WTC11 (cell line): ENCODE results near the gene MSI2. TPM values are rescaled to one million over a fixed set of nuclear protein-coding genes. Genes with fewer than 3 reads are reported as not detected.

Experiments used
- ATAC-seq: fragments of 200-7000 bp; cut with Tn5 transposase; 2 replicates; pipeline ENCODE4 v1.10.0; 2021; ENCODE audit warnings: mild to moderate bottlenecking, moderate library complexity
- CTCF ChIA-PET: fragments of 300-600 bp; sonication (Branson Sonifier 250); formaldehyde crosslinking; loops from one replicate; lab custom pipeline; 2021; ENCODE audit warnings: antibody characterized with exemption; lab: Charles Lee
- POLR2A ChIA-PET: fragments of 350-600 bp; sonication (Branson Sonifier 250); formaldehyde crosslinking; loops from one replicate; lab custom pipeline; 2021; ENCODE audit warnings: antibody characterized with exemption; lab: Charles Lee
- DNase-seq: peaks from one replicate; pipeline ENCODE4 v3.0.0; 2021; ENCODE audit warnings: low spot score
- H3K27ac Mint-ChIP-seq: 2 replicates; pipeline ENCODE4 v1.8.0; 2021; ENCODE audit warnings: mixed read lengths
- H3K27me3 Mint-ChIP-seq: 2 replicates; pipeline ENCODE4 v1.8.0; 2021; ENCODE audit warnings: low read depth, mild to moderate bottlenecking, moderate library complexity, mixed read lengths
- H3K36me3 Mint-ChIP-seq: 2 replicates; pipeline ENCODE4 v1.8.0; 2021; ENCODE audit warnings: mixed read lengths
- H3K4me1 Mint-ChIP-seq: 2 replicates; pipeline ENCODE4 v1.8.0; 2022; ENCODE audit warnings: mixed read lengths
- H3K4me3 Mint-ChIP-seq: 2 replicates; pipeline ENCODE4 v1.8.0; 2021; ENCODE audit warnings: mild to moderate bottlenecking, moderate library complexity, mixed read lengths
- H3K9me3 Mint-ChIP-seq: 2 replicates; pipeline ENCODE4 v1.8.0; 2021; ENCODE audit warnings: mixed read lengths
- EMX1 ChIP-seq: fragments of 250-450 bp; sonication (Bioruptor Pico); IDR thresholded peaks from 2 replicates; pipeline ENCODE4 v1.8.0; 2021; ENCODE audit warnings: mild to moderate bottlenecking
- FOXK1 ChIP-seq: sonication (generic); formaldehyde crosslinking; IDR thresholded peaks from 2 replicates; pipeline ENCODE4 v1.8.0; 2022; ENCODE audit warnings: mild to moderate bottlenecking, moderate library complexity, missing genetic modification reagents
- FOXP1 ChIP-seq: sonication (generic); formaldehyde crosslinking; IDR thresholded peaks from 2 replicates; pipeline ENCODE4 v1.8.0; 2022; ENCODE audit warnings: missing genetic modification reagents, mild to moderate bottlenecking, moderate library complexity, borderline replicate concordance
- FOXP4 ChIP-seq: sonication (generic); formaldehyde crosslinking; IDR thresholded peaks from 2 replicates; pipeline ENCODE4 v1.8.0; 2022; ENCODE audit warnings: mild to moderate bottlenecking, missing genetic modification reagents
- GRHL2 ChIP-seq: fragments of 250-450 bp; sonication (Bioruptor Pico); IDR thresholded peaks from 2 replicates; pipeline ENCODE4 v1.8.0; 2022; ENCODE audit warnings: mild to moderate bottlenecking, moderate library complexity; ENCODE audit not compliant: insufficient replicate concordance, severe bottlenecking
- HMGA2 ChIP-seq: fragments of 250-450 bp; sonication (Bioruptor Pico); IDR thresholded peaks from 2 replicates; pipeline ENCODE4 v1.4.0; 2021; ENCODE audit warnings: mild to moderate bottlenecking, moderate library complexity
- MYBL2 ChIP-seq: sonication (generic); formaldehyde crosslinking; IDR thresholded peaks from 2 replicates; pipeline ENCODE4 v1.8.1; 2023; ENCODE audit warnings: mild to moderate bottlenecking, moderate library complexity, missing genetic modification reagents
- NFYB ChIP-seq: sonication (generic); formaldehyde crosslinking; conservative IDR thresholded peaks from 2 replicates; pipeline ENCODE4 v1.8.0; 2022; ENCODE audit warnings: low read depth, missing genetic modification reagents
- NR2C2 ChIP-seq: sonication (generic); formaldehyde crosslinking; IDR thresholded peaks from 2 replicates; pipeline ENCODE4 v1.8.0; 2022; ENCODE audit warnings: mild to moderate bottlenecking, missing genetic modification reagents
- PREB ChIP-seq: sonication (generic); formaldehyde crosslinking; IDR thresholded peaks from 2 replicates; pipeline ENCODE4 v1.8.1; 2022; ENCODE audit warnings: mild to moderate bottlenecking, missing genetic modification reagents, moderate library complexity, borderline replicate concordance
- TEAD4 ChIP-seq: sonication (generic); formaldehyde crosslinking; IDR thresholded peaks from 2 replicates; pipeline ENCODE4 v1.8.0; 2022; ENCODE audit warnings: mild to moderate bottlenecking, missing genetic modification reagents
- TP53 ChIP-seq: sonication (generic); formaldehyde crosslinking; IDR thresholded peaks from 2 replicates; pipeline ENCODE4 v1.8.1; 2023; ENCODE audit warnings: mild to moderate bottlenecking, missing genetic modification reagents
- ZNF232 ChIP-seq: sonication (generic); formaldehyde crosslinking; IDR thresholded peaks from 2 replicates; pipeline ENCODE4 v1.8.0; 2022; ENCODE audit warnings: mild to moderate bottlenecking, missing genetic modification reagents
- ZNF317 ChIP-seq: sonication (generic); formaldehyde crosslinking; IDR thresholded peaks from 2 replicates; pipeline ENCODE4 v1.8.1; 2023; ENCODE audit warnings: low read depth, mild to moderate bottlenecking, moderate library complexity, missing genetic modification reagents, borderline replicate concordance
- ZNF416 ChIP-seq: fragments of 250-450 bp; sonication (Bioruptor Pico); IDR thresholded peaks from 2 replicates; pipeline ENCODE4 v1.9.0; 2021; ENCODE audit warnings: mild to moderate bottlenecking, inconsistent platforms
- ZNF423 ChIP-seq: fragments of 250-450 bp; sonication (Bioruptor Pico); IDR thresholded peaks from 2 replicates; pipeline ENCODE4 v2.1.2; 2022; ENCODE audit warnings: mild to moderate bottlenecking, moderate library complexity
- ZNF425 ChIP-seq: fragments of 250-450 bp; sonication (Bioruptor Pico); conservative IDR thresholded peaks from 2 replicates; pipeline ENCODE4 v1.9.0; 2021; ENCODE audit warnings: mild to moderate bottlenecking
- total RNA-seq: library from RNA; stranded (reverse); gene quantifications from 3 replicates; pipeline ENCODE4 v1.2.3, GENCODE V29; 2021
- TF ChIP-seq, protein P1 (sequence below): sonication (generic); formaldehyde crosslinking; IDR thresholded peaks from 2 replicates; pipeline ENCODE4 v1.8.1; 2023; ENCODE audit warnings: mild to moderate bottlenecking, missing genetic modification reagents, borderline replicate concordance
- TF ChIP-seq, protein P2 (sequence below): sonication (generic); formaldehyde crosslinking; IDR thresholded peaks from 2 replicates; pipeline ENCODE4 v1.8.1; 2023; ENCODE audit warnings: mild to moderate bottlenecking, missing genetic modification reagents
- TF ChIP-seq, protein P3 (sequence below): sonication (generic); formaldehyde crosslinking; IDR thresholded peaks from 2 replicates; pipeline ENCODE4 v1.8.0; 2022; ENCODE audit warnings: missing genetic modification reagents

Gene MSI2
- total RNA-seq, 1 experiment from 2014 or later, result 82.1 TPM

- TF ChIP-seq, protein P1, sequence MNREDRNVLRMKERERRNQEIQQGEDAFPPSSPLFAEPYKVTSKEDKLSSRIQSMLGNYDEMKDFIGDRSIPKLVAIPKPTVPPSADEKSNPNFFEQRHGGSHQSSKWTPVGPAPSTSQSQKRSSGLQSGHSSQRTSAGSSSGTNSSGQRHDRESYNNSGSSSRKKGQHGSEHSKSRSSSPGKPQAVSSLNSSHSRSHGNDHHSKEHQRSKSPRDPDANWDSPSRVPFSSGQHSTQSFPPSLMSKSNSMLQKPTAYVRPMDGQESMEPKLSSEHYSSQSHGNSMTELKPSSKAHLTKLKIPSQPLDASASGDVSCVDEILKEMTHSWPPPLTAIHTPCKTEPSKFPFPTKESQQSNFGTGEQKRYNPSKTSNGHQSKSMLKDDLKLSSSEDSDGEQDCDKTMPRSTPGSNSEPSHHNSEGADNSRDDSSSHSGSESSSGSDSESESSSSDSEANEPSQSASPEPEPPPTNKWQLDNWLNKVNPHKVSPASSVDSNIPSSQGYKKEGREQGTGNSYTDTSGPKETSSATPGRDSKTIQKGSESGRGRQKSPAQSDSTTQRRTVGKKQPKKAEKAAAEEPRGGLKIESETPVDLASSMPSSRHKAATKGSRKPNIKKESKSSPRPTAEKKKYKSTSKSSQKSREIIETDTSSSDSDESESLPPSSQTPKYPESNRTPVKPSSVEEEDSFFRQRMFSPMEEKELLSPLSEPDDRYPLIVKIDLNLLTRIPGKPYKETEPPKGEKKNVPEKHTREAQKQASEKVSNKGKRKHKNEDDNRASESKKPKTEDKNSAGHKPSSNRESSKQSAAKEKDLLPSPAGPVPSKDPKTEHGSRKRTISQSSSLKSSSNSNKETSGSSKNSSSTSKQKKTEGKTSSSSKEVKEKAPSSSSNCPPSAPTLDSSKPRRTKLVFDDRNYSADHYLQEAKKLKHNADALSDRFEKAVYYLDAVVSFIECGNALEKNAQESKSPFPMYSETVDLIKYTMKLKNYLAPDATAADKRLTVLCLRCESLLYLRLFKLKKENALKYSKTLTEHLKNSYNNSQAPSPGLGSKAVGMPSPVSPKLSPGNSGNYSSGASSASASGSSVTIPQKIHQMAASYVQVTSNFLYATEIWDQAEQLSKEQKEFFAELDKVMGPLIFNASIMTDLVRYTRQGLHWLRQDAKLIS (CRISPR knock-in tag), result no peak
- no peak for TF ChIP-seq TEAD4
Measured at GRCh38 chr17:57465610-57466009, 209.3 kb downstream of the MSI2 start (continued).

- ATAC-seq, result peak; percentile 86
- ChIA-PET CTCF (interaction anchor here (0.9 to 2.6 kb wide), 5 partner anchors 12 to 317 kb away, joined by 3 to 13 read pairs (median 6); no protein-coding TSS in a partner anchor), POLR2A (interaction anchor here (0.6 kb wide), 1 partner anchor 330 kb away, joined by 3 read pairs; no protein-coding TSS in a partner anchor)
- peaks cover 73% of the 10 kb centered on the region for H3K4me1 Mint-ChIP-seq
- no peaks in the 10 kb centered on the region for H3K9me3 Mint-ChIP-seq
- DNase-seq, result peak; percentile 62
- no peak for TF ChIP-seq MYBL2 (CRISPR knock-in tag)
- no peak for TF ChIP-seq FOXK1 (CRISPR knock-in tag)
- TF ChIP-seq PREB, result no peak
- no peak for TF ChIP-seq TP53
- TF ChIP-seq FOXP4 (CRISPR knock-in tag), result no peak
- TF ChIP-seq, protein P2, sequence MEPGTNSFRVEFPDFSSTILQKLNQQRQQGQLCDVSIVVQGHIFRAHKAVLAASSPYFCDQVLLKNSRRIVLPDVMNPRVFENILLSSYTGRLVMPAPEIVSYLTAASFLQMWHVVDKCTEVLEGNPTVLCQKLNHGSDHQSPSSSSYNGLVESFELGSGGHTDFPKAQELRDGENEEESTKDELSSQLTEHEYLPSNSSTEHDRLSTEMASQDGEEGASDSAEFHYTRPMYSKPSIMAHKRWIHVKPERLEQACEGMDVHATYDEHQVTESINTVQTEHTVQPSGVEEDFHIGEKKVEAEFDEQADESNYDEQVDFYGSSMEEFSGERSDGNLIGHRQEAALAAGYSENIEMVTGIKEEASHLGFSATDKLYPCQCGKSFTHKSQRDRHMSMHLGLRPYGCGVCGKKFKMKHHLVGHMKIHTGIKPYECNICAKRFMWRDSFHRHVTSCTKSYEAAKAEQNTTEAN (CRISPR knock-in tag), result no peak
- no peak for TF ChIP-seq ZNF317 (CRISPR knock-in tag)
- TF ChIP-seq EMX1 (CRISPR knock-in tag), result no peak
- TF ChIP-seq FOXP1 (CRISPR knock-in tag), result no peak
- TF ChIP-seq, protein P3, sequence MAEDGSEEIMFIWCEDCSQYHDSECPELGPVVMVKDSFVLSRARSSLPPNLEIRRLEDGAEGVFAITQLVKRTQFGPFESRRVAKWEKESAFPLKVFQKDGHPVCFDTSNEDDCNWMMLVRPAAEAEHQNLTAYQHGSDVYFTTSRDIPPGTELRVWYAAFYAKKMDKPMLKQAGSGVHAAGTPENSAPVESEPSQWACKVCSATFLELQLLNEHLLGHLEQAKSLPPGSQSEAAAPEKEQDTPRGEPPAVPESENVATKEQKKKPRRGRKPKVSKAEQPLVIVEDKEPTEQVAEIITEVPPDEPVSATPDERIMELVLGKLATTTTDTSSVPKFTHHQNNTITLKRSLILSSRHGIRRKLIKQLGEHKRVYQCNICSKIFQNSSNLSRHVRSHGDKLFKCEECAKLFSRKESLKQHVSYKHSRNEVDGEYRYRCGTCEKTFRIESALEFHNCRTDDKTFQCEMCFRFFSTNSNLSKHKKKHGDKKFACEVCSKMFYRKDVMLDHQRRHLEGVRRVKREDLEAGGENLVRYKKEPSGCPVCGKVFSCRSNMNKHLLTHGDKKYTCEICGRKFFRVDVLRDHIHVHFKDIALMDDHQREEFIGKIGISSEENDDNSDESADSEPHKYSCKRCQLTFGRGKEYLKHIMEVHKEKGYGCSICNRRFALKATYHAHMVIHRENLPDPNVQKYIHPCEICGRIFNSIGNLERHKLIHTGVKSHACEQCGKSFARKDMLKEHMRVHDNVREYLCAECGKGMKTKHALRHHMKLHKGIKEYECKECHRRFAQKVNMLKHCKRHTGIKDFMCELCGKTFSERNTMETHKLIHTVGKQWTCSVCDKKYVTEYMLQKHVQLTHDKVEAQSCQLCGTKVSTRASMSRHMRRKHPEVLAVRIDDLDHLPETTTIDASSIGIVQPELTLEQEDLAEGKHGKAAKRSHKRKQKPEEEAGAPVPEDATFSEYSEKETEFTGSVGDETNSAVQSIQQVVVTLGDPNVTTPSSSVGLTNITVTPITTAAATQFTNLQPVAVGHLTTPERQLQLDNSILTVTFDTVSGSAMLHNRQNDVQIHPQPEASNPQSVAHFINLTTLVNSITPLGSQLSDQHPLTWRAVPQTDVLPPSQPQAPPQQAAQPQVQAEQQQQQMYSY, result no peak
- TF ChIP-seq ZNF416 (CRISPR knock-in tag), result no peak
- TF ChIP-seq HMGA2 (CRISPR knock-in tag), result no peak
- no peak for TF ChIP-seq ZNF232 (CRISPR knock-in tag)
- no peak for TF ChIP-seq NFYB (CRISPR knock-in tag)
- TF ChIP-seq NR2C2 (CRISPR knock-in tag), result no peak
- no peak for TF ChIP-seq ZNF425 (CRISPR knock-in tag)
- no peak for TF ChIP-seq ZNF423 (CRISPR knock-in tag)
- no peak for TF ChIP-seq GRHL2
- TF ChIP-seq, all 79 proteins: peak for 0
- H3K4me3 Mint-ChIP-seq, result peak overlapping the region; percentile 29
- H3K36me3 Mint-ChIP-seq, result no peaks in the 10 kb centered on the region
- 0 out of 2 replicates have a peak overlapping the region, but pooled peaks have one; percentile 42 for H3K27ac Mint-ChIP-seq
- peaks cover 5% of the 10 kb centered on the region for H3K27me3 Mint-ChIP-seq
Measured at GRCh38 chr17:57466017-57466471, 209.7 kb downstream of the MSI2 start.
